Thoracic aorta (tissue), 2 donors: ENCODE results near the gene SERP2. TPM values are rescaled to one million over a fixed set of nuclear protein-coding genes. Genes with fewer than 3 reads are reported as not detected.
"Not testable (repeated sequence)": the region's sequence is repeated elsewhere in the genome, so short reads cannot be mapped to it uniquely, and the experiment has no call there.

Source experiments
- ATAC-seq: fragments of 150-250 bp; one replicate; pipeline ENCODE4 v1.8.0; 2017; ENCODE audit warnings: low read depth; ENCODE audit not compliant: insufficient number of reproducible peaks, low FRiP score
- DNase-seq: peaks from one replicate; pipeline ENCODE4 v3.0.0-alpha.2; 2020; ENCODE audit warnings: low spot score
- H3K27ac ChIP-seq, 2 donors: fragments of 200-600 bp; sonication (generic); 1 replicate in 1 of 2; 2 replicates in 1 of 2; pipeline ENCODE4 v1.5.1; 2016; ENCODE audit warnings: mild to moderate bottlenecking in 2 of 2, moderate library complexity in 2 of 2
- H3K27me3 ChIP-seq: fragments of 200-600 bp; sonication (generic); replicated peaks from 2 replicates; pipeline ENCODE4 v1.6.0; 2016; ENCODE audit warnings: mild to moderate bottlenecking; ENCODE audit not compliant: insufficient read depth
- H3K36me3 ChIP-seq: fragments of 200-600 bp; sonication (generic); one replicate; pipeline ENCODE4 v1.5.1; 2016
- H3K4me1 ChIP-seq, 2 donors: fragments of 200-600 bp; sonication (generic); 1 replicate in 1 of 2; 2 replicates in 1 of 2; pipeline versions ENCODE4 v1.5.1 to v1.6.0; 2016; ENCODE audit warnings: low read depth in 2 of 2, mild to moderate bottlenecking in 1 of 2; ENCODE audit not compliant: control insufficient read depth in 1 of 2
- H3K4me3 ChIP-seq: fragments of 200-600 bp; sonication (generic); 2 replicates; pipeline ENCODE4 v1.5.1; 2016; ENCODE audit warnings: mild to moderate bottlenecking
- H3K9me3 ChIP-seq: fragments of 200-600 bp; sonication (generic); 2 replicates; pipeline ENCODE4 v1.5.1; 2016
- CTCF ChIP-seq: fragments of 200-600 bp; sonication (generic); IDR thresholded peaks from one replicate; pipeline ENCODE4 v1.5.1; 2019; ENCODE audit warnings: antibody characterized with exemption
- total RNA-seq, 2 donors: library from RNA; depleted of rRNA; stranded (reverse); fragments of >200 nt; gene quantifications; one replicate each; pipeline versions ENCODE4 v1.1.0 to v1.2.3, GENCODE V29; 2016

SERP2 gene
- 1 to 10 TPM; 3.8 to 3.9 TPM for total RNA-seq

DNA sequence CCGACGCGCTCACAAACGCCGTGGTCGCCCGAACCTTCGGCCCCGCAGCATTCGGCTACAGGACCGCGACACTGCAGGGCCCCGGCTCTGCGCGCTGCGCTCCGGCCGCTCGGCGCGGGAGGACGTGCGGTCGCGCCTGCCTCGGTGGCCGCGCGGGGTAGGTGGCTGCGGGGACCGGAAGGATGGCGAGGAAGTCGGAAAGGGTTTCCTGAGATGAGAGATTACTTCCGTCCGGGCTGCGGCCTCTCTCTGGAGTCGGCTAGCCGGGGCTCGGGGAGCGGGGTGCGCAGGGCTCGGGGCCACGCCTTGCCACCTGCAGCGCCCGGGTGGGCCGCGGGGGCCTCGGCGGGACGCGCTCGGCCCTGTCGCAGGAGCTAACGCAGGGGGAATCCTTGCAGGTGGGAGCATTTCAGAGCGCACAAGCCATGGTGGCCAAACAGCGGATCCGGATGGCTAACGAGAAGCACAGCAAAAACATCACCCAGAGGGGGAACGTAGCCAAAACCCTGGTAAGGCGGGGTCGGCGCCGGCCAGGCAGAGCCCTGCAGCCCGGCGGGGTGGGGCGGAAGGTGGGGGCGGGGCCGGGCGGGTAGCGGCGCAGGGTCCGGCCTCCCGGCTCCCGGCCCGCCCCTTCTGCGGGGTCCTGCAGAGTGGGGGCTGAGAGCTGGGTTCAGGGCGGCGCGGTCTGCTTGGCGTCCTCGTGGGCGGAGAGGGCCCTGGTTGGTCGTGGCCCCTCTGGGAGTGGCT, at the start of gene SERP2:
TSS of gene SERP2 (plus strand) at position 224 of the 747 bp plus-strand sequence. CDS start at position 426, 202 bp downstream.
- H3K36me3 ChIP-seq = no peaks in the 10 kb centered on the region
- no peaks in the 10 kb centered on the region for H3K9me3 ChIP-seq
- H3K4me1 ChIP-seq = peaks cover 0 to 10% of the 10 kb centered on the region in 2 donors
- peak within 1 kb of the TSS; percentile 22 to 31 for H3K27ac ChIP-seq
- DNase-seq = no peak
- H3K27me3 ChIP-seq = no peaks in the 10 kb centered on the region
- no peak for ATAC-seq
- H3K4me3 ChIP-seq = peak within 1 kb of the TSS; percentile 84
- no peak for TF ChIP-seq CTCF

- ATAC-seq (no peak), DNase-seq (no peak)
- Histone ChIP-seq H3K4me3 (no peak overlapping the region), H3K27me3 (no peaks in the 10 kb centered on the region), H3K9me3 (no peaks in the 10 kb centered on the region), H3K36me3 (no peaks in the 10 kb centered on the region), H3K4me1 (peaks cover 9 to 13% of the 10 kb centered on the region in 2 donors), H3K27ac (no peak overlapping the region)
- no peak for TF ChIP-seq CTCF
Observed at GRCh38 chr13:44326961-44327360, 46.7 kb upstream of the SERP2 start.

GRCh38 chr13:44329041-44329440, 44.6 kb upstream of the SERP2 start:
- not testable (repeated sequence) for H3K27me3 ChIP-seq, H3K36me3 ChIP-seq, DNase-seq, H3K4me3 ChIP-seq, H3K9me3 ChIP-seq, ATAC-seq, H3K27ac ChIP-seq
- peaks cover 9 to 20% of the 10 kb centered on the region in 2 donors for H3K4me1 ChIP-seq

DNA sequence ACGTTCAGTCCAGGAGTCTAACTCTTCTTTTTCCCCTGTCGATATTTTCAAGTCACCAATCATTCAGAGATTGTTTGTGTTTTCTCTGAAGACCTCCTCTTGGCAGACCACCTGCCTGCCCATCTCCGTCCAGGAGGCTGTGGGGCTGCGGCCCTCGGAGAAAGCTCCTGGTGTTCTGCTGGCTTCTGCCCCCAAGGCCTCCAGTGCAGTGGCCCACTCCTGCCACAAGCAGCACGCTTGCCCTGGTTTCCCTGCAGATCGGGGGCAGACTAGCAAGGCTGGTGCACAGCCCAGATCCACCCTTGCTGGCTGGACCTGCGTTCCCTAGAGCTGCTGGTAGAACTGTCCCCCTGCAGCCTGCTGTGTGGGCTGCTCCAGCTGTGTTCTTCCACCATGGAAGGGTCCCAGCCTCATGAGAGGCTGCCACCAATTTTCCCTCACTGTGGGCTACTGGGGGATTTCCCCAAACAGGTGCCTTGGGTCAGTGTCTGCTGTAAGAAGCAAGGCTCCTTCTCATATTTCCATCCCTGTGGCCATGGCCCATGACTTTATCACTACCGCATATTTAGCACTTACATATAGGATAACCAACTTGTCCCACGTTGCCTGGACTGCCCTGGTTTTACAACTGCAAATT, 43.6 kb upstream of the SERP2 start:
- no peak overlapping the region for H3K4me3 ChIP-seq
- peaks cover 9 to 20% of the 10 kb centered on the region in 2 donors for H3K4me1 ChIP-seq
- no peak overlapping the region for H3K27ac ChIP-seq
- TF ChIP-seq CTCF = no peak
- H3K27me3 ChIP-seq = no peaks in the 10 kb centered on the region
- H3K36me3 ChIP-seq = no peaks in the 10 kb centered on the region
- H3K9me3 ChIP-seq = no peaks in the 10 kb centered on the region
- DNase-seq (no peak), ATAC-seq (no peak)

- Histone ChIP-seq H3K27ac (peak overlapping the region; percentile 39 to 62), H3K27me3 (no peaks in the 10 kb centered on the region), H3K9me3 (no peaks in the 10 kb centered on the region), H3K36me3 (no peaks in the 10 kb centered on the region), H3K4me3 (no peak overlapping the region), H3K4me1 (peaks cover 9 to 20% of the 10 kb centered on the region in 2 donors)
- no peak for ATAC-seq
- DNase-seq = no peak
- TF ChIP-seq CTCF = no peak
Observed at GRCh38 chr13:44331446-44331845, 42.2 kb upstream of the SERP2 start.
